Cardiac fibroblast (primary cell): ENCODE results near the gene TMEM179.
"Not testable (repeated sequence)": the region's sequence is repeated elsewhere in the genome, so short reads cannot be mapped to it uniquely, and the experiment has no call there.

Source experiments
- DNase-seq, 2 donors: peaks; one replicate each; pipeline versions ENCODE4 v3.0.0 to v3.0.0-alpha.2; 2010; ENCODE audit warnings: low read depth in 2 of 2
- H3K4me3 ChIP-seq, 2 donors: replicated peaks in 1 of 2; 1 replicate in 1 of 2; 2 replicates in 1 of 2; pipeline ENCODE4 v1.5.1; 2011; ENCODE audit warnings: low read depth in 2 of 2, low read length in 2 of 2, mild to moderate bottlenecking in 2 of 2, moderate library complexity in 1 of 2
- TF ChIP-seq, protein P1 (sequence below): IDR thresholded peaks from one replicate; pipeline ENCODE4 v1.5.1; 2011; ENCODE audit warnings: low read depth, mild to moderate bottlenecking, low read length, inconsistent platforms

The TMEM179 gene

GRCh38 chr14:104637546-104638003 lies 33.0 kb upstream of the TMEM179 start:
- TF ChIP-seq, protein P1, sequence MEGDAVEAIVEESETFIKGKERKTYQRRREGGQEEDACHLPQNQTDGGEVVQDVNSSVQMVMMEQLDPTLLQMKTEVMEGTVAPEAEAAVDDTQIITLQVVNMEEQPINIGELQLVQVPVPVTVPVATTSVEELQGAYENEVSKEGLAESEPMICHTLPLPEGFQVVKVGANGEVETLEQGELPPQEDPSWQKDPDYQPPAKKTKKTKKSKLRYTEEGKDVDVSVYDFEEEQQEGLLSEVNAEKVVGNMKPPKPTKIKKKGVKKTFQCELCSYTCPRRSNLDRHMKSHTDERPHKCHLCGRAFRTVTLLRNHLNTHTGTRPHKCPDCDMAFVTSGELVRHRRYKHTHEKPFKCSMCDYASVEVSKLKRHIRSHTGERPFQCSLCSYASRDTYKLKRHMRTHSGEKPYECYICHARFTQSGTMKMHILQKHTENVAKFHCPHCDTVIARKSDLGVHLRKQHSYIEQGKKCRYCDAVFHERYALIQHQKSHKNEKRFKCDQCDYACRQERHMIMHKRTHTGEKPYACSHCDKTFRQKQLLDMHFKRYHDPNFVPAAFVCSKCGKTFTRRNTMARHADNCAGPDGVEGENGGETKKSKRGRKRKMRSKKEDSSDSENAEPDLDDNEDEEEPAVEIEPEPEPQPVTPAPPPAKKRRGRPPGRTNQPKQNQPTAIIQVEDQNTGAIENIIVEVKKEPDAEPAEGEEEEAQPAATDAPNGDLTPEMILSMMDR, result no peak
- H3K4me3 ChIP-seq, result no peak overlapping the region
- DNase-seq, result no peak

DNA sequence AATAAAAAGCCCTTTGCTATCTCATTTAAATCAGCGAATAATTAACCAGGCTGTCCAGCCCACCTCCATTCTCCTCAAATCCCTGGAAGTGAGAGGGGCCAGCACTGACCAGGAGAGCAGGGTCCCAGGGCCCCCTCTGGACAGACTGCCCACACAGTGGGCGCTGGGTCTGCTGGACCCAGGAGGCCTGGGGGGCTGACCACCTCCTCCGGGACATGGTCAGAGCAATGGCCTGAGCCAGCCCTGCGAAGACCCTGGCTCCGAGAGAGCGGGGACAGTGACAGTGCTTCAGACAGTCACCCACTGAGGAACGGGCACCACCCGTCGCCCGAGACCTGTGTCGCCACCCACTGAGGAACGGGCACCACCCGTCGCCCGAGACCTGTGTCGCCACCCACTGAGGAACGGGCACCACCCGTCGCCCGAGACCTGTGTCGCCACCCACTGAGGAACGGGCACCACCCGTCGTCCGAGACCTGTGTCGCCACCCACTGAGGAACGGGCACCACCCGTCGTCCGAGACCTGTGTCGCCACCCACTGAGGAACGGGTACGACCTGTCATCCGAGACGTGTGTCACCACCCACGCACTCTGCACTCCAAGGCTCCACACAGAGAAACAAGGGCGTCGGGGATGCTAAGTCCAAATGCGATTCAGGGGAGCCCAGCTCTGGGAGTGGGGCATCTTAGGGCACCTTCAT lies 32.4 kb upstream of the TMEM179 start:
- DNase-seq, H3K4me3 ChIP-seq: not testable (repeated sequence)

DNA sequence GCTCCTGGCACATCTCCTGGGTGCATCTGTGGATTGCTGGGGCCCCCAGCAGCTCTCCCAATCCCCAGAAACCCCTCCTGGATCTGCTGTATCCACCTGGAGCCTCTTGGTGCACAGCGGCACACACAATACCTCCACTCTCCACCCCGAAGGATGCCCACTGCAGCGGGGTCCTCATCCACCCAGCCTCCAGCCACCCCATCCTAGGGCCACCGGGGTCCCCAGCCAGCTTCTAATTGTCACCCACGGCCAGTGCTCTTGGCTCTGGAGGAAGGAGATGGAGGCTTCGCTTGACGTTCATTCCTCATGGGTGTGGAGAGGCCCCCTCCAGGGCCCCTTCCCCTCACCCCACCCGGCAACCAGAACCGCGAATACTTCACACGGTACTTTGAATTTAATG lies 31.6 kb upstream of the TMEM179 start:
- DNase-seq, result no peak
- H3K4me3 ChIP-seq, result no peak overlapping the region
- TF ChIP-seq, protein P1, result no peak

GRCh38 chr14:104635717-104636116 lies 31.1 kb upstream of the TMEM179 start:
- TF ChIP-seq, protein P1, result no peak
- no peak for DNase-seq
- H3K4me3 ChIP-seq, result no peak overlapping the region

DNA sequence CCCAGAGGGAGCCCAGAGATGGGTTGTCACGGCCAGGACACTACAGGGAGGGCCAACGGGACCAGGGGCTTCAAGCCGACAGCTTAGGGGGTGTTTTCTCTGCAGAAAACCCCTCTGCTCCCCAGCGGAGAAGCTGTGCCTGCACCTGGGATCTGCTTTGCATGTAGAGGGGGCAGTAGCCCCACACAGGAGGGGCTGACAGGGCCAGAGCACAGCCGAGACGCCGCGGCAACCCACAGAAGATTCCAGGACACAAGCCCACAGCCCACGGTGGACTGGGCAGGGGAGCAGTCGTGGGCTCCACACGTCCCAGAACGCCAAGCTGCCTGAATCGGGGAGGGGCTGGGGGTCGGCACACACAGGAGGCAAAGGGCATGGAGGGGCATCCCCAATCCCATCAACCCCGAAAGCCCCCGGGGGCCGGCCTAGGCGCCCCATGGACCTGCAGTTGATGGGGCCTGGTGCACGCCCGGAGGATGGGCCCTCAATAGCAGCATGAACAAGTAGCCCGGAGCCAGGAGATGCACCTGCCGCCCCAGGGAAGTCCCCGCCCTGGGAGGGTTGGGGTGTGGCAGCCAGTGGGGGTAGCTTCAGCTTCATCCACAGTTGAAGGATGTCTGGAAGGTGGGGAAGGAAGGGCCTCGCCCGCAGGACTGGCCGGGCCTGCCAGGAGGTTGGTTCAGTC lies 30.5 kb upstream of the TMEM179 start:
- TF ChIP-seq, protein P1, result no peak
- no peak overlapping the region for H3K4me3 ChIP-seq
- no peak for DNase-seq

- TF ChIP-seq, protein P1, result no peak
- no peak for DNase-seq
- H3K4me3 ChIP-seq, result no peak overlapping the region
Observed at GRCh38 chr14:104634138-104634760, 29.7 kb upstream of the TMEM179 start.
